ENCODE data around the gene RALGAPA2. TPM values are rescaled to one million over a fixed set of nuclear protein-coding genes. Genes with fewer than 3 reads are reported as not detected.

RALGAPA2 gene
- total RNA-seq, 1 experiment from 2014 or later: 9.8 TPM

DNA sequence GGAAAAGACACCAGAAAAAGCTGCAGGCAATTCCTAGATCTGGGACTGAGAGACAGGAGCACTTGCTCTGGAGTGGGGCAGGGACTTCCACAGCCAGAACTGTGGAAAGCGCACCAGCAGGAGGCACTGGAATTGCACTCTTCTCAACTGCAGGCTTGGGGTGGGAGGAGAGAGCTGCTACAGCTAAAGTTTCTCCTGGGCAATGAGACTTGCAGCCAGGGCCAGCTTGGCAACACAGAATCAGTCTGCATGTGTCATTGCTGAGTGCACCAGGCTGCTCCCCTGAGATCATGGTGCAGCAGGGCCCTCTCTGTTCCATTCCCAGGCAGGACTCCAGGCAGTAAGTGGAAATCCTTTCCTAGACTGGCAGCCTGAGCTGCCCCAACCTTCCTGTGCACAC is 198.7 kb downstream of the RALGAPA2 start:
- H3K36me3 ChIP-seq (ENCODE audit: low read depth, low read length): peaks cover 6% of the 10 kb centered on the region; the same call in 1 of the 2 replicates
- CTCF ChIA-PET: no interaction called here
- H3K79me2 ChIP-seq (ENCODE audit: low read length): no peaks in the 10 kb centered on the region
- DNase-seq (no peak), ATAC-seq (no peak)
- no peaks in the 10 kb centered on the region for H3K9me2 ChIP-seq (replicated peaks; ENCODE audit: low read length)
- H2AFZ ChIP-seq (ENCODE audit: low read length): no peak overlapping the region
- intact Hi-C loops (cut with micrococcal nuclease): no loop called here
- no peak overlapping the region for H3K9ac ChIP-seq (ENCODE audit: low read length)
- H3K4me1 ChIP-seq (ENCODE audit: insufficient read depth, low read length): no peaks in the 10 kb centered on the region
- H3F3A ChIP-seq (ENCODE audit: low read length, unreplicated experiment): no peaks in the 10 kb centered on the region
- H3K27me3 ChIP-seq (ENCODE audit: low read length): no peaks in the 10 kb centered on the region
- TF ChIP-seq, protein P1, sequence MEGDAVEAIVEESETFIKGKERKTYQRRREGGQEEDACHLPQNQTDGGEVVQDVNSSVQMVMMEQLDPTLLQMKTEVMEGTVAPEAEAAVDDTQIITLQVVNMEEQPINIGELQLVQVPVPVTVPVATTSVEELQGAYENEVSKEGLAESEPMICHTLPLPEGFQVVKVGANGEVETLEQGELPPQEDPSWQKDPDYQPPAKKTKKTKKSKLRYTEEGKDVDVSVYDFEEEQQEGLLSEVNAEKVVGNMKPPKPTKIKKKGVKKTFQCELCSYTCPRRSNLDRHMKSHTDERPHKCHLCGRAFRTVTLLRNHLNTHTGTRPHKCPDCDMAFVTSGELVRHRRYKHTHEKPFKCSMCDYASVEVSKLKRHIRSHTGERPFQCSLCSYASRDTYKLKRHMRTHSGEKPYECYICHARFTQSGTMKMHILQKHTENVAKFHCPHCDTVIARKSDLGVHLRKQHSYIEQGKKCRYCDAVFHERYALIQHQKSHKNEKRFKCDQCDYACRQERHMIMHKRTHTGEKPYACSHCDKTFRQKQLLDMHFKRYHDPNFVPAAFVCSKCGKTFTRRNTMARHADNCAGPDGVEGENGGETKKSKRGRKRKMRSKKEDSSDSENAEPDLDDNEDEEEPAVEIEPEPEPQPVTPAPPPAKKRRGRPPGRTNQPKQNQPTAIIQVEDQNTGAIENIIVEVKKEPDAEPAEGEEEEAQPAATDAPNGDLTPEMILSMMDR (conservative IDR thresholded peaks at IDR 0.05; ENCODE audit: low read depth, low read length): 0 out of 2 replicates have a peak, but pooled peaks have one; percentile 13
- no peak for TF ChIP-seq EZH2phosphoT487 (IDR thresholded peaks at IDR 0.05; ENCODE audit: borderline replicate concordance, low read length)
- TF ChIP-seq EZH2 (IDR thresholded peaks at IDR 0.05; ENCODE audit: low read length, unreplicated experiment): no peak
- POLR2A ChIA-PET (ENCODE audit: unreplicated experiment): no interaction called here
- H3K4me2 ChIP-seq (ENCODE audit: low read length): no peak overlapping the region
- H4K20me1 ChIP-seq (ENCODE audit: low read length): no peaks in the 10 kb centered on the region
- H3K9me3 ChIP-seq (ENCODE audit: low read length): no peaks in the 10 kb centered on the region
- no TSS peak for BruUV-seq (replicated peaks)
- H3K4me3 ChIP-seq (ENCODE audit: low read length): no peak overlapping the region
- H3K27ac ChIP-seq (ENCODE audit: low read length): no peak overlapping the region

DNA sequence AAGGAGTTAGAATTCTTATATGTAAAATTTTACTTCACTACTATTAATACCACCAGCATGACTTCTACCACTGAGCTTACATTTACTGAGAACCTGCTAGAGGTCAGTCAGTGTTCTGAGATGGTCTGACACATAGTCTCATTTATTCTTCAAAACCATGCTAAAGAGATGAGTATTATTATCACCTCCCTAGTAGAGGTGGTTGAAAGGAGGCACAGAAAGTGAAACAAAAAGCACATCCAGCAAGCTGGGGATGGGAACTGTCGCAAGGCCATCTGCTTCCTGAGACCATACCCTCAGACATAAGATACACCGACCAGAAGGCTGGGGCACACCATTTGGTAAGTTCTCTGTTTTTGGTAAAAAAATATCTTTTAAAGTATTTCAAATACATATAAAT is 206.9 kb downstream of the RALGAPA2 start:
- H3F3A ChIP-seq (ENCODE audit: low read length, unreplicated experiment): no peaks in the 10 kb centered on the region
- H3K9me3 ChIP-seq (ENCODE audit: low read length): no peaks in the 10 kb centered on the region
- H3K4me1 ChIP-seq (ENCODE audit: insufficient read depth, low read length): no peaks in the 10 kb centered on the region
- no peak overlapping the region for H3K4me2 ChIP-seq (ENCODE audit: low read length)
- ChIA-PET POLR2A (ENCODE audit: unreplicated experiment) (no interaction called here), CTCF (no interaction called here)
- no peak for DNase-seq
- no peak for TF ChIP-seq EZH2 (IDR thresholded peaks at IDR 0.05; ENCODE audit: low read length, unreplicated experiment)
- TF ChIP-seq, protein P1 (conservative IDR thresholded peaks at IDR 0.05; ENCODE audit: low read depth, low read length): no peak
- no peak for TF ChIP-seq EZH2phosphoT487 (IDR thresholded peaks at IDR 0.05; ENCODE audit: borderline replicate concordance, low read length)
- no peak overlapping the region for H3K9ac ChIP-seq (ENCODE audit: low read length)
- H3K9me2 ChIP-seq (replicated peaks; ENCODE audit: low read length): no peaks in the 10 kb centered on the region
- no peak for ATAC-seq
- H3K4me3 ChIP-seq (ENCODE audit: low read length): no peak overlapping the region
- no peak overlapping the region for H3K27ac ChIP-seq (ENCODE audit: low read length)
- intact Hi-C loops (cut with micrococcal nuclease): no loop called here
- no peaks in the 10 kb centered on the region for H4K20me1 ChIP-seq (ENCODE audit: low read length)
- no peaks in the 10 kb centered on the region for H3K27me3 ChIP-seq (ENCODE audit: low read length)
- H2AFZ ChIP-seq (ENCODE audit: low read length): no peak overlapping the region
- no peaks in the 10 kb centered on the region for H3K36me3 ChIP-seq (ENCODE audit: low read depth, low read length)
- BruUV-seq (replicated peaks): no TSS peak
- no peaks in the 10 kb centered on the region for H3K79me2 ChIP-seq (ENCODE audit: low read length)

DNA sequence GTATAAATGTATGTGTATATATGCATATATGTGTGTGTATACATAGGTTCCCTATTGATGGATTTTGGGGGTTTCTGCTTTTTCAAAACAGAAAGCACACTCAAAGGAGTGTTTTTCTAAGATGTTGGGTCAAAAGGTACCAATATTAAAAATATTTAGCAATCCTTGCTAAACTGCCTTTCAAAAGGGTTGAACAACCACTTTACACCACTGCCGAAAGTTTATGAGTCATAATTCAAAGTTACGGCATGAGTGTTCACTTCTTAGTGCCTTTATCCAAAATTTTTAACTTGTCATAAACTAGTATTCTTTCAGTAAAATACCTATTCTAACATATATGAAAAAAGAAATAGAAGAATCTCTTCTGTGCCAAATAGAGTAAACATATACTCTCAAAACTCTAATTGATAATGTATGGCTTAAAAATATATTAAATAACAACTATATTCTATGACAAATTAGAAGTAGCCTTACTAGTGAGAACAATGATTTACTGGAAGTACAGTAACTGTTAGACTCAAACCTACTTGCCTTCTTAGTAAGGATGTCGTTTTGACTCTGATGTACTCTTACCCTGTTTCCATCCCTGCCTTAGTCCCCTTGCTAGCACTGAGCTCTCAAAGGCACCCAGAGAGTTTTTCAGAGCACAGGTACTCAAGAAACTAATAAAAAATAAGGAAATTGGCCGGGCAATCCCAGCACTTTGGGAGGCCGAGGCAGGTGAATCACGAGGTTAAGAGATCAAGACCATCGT is 208.5 kb downstream of the RALGAPA2 start:
- H3K36me3 ChIP-seq (ENCODE audit: low read depth, low read length): no peaks in the 10 kb centered on the region
- H4K20me1 ChIP-seq (ENCODE audit: low read length): no peaks in the 10 kb centered on the region
- ChIA-PET CTCF (no interaction called here), POLR2A (ENCODE audit: unreplicated experiment) (no interaction called here)
- no peaks in the 10 kb centered on the region for H3K9me2 ChIP-seq (replicated peaks; ENCODE audit: low read length)
- no TSS peak for BruUV-seq (replicated peaks)
- no peak overlapping the region for H2AFZ ChIP-seq (ENCODE audit: low read length)
- H3K4me2 ChIP-seq (ENCODE audit: low read length): no peak overlapping the region
- H3K27me3 ChIP-seq (ENCODE audit: low read length): no peaks in the 10 kb centered on the region
- H3K27ac ChIP-seq (ENCODE audit: low read length): no peak overlapping the region
- H3K4me3 ChIP-seq (ENCODE audit: low read length): no peak overlapping the region
- intact Hi-C loops (cut with micrococcal nuclease): no loop called here
- H3K79me2 ChIP-seq (ENCODE audit: low read length): no peaks in the 10 kb centered on the region
- no peaks in the 10 kb centered on the region for H3K9me3 ChIP-seq (ENCODE audit: low read length)
- ATAC-seq: no peak
- H3K9ac ChIP-seq (ENCODE audit: low read length): no peak overlapping the region
- TF ChIP-seq EZH2 (IDR thresholded peaks at IDR 0.05; ENCODE audit: low read length, unreplicated experiment) (no peak), EZH2phosphoT487 (IDR thresholded peaks at IDR 0.05; ENCODE audit: borderline replicate concordance, low read length) (no peak)
- TF ChIP-seq, protein P1 (conservative IDR thresholded peaks at IDR 0.05; ENCODE audit: low read depth, low read length): no peak
- no peaks in the 10 kb centered on the region for H3F3A ChIP-seq (ENCODE audit: low read length, unreplicated experiment)
- peaks cover under 1% of the 10 kb centered on the region; the same call in 1 of the 2 replicates for H3K4me1 ChIP-seq (ENCODE audit: insufficient read depth, low read length)
- DNase-seq: peak; percentile 12
